ENCODE results near the gene REX1BD. TPM values are rescaled to one million over a fixed set of nuclear protein-coding genes. Genes with fewer than 3 reads are reported as not detected.

The REX1BD gene
- total and polyA plus RNA-seq, 2 donors (not counting 3 experiments of a cell fraction or from before 2014, with no cell fraction given), result 64.4 to 90.9 TPM

GRCh38 chr19:18639706-18640243 is 51.2 kb downstream of the REX1BD start:
- no peaks in the 10 kb centered on the region for H3K9me1 ChIP-seq (replicated peaks; ENCODE audit: control insufficient read depth, extremely low read depth, insufficient read depth, low read length)
- FAIRE-seq, result no peak
- dilution Hi-C loops (cut with MboI; ENCODE audit: extremely low pct_ligation_motif_present, low sequenced_read_pairs), result no loop called here

More at GRCh38 chr19:18639706-18640243, 51.2 kb downstream of the REX1BD start:
- H3K27me3 ChIP-seq (ENCODE audit: control insufficient read depth in 2 of 2, insufficient read depth in 2 of 2, low read length in 2 of 2), result no peaks in the 10 kb centered on the region
- H3K4me3 ChIP-seq (replicated peaks in 1 of 3; ENCODE audit: insufficient read depth in 1 of 3, low read depth in 1 of 3, low read length in 3 of 3), result no peak overlapping the region
- H3K79me2 ChIP-seq (ENCODE audit: control insufficient read depth, insufficient read depth, low read length), result no peaks in the 10 kb centered on the region
- H2AFZ ChIP-seq (ENCODE audit: low read depth, low read length), result no peak overlapping the region
- ChIA-PET CTCF (interaction anchor here (1.2 to 1.6 kb wide), 2 partner anchors 9 to 14 kb away, joined by 3 to 4 read pairs; no protein-coding TSS in a partner anchor), POLR2A (no interaction called here)
- H3K4me1 ChIP-seq (ENCODE audit: control insufficient read depth, extremely low read depth, insufficient read depth, low read length), result peaks cover 4% of the 10 kb centered on the region
- H3K4me2 ChIP-seq (ENCODE audit: insufficient read depth, low read length), result no peak overlapping the region
- no peak for TF ChIP-seq FOS (IDR thresholded peaks at IDR 0.05; ENCODE audit: borderline replicate concordance, insufficient read depth, low read length)
- no peak for TF ChIP-seq GATA2 (IDR thresholded peaks at IDR 0.05; ENCODE audit: insufficient read depth, insufficient read length, low read depth, low read length)
- TF ChIP-seq MYC (IDR thresholded peaks at IDR 0.05; ENCODE audit: low read depth, low read length), result no peak
- no peak for TF ChIP-seq MAX (IDR thresholded peaks at IDR 0.05; ENCODE audit: insufficient read depth, insufficient read length)
- no peak for TF ChIP-seq CTCF (IDR thresholded peaks at IDR 0.05; ENCODE audit: extremely low read depth in 1 of 2, insufficient read depth in 1 of 2, low read depth in 1 of 2, low read length in 2 of 2)
- TF ChIP-seq EZH2 (IDR thresholded peaks at IDR 0.05; ENCODE audit: borderline replicate concordance, low read depth, low read length, severe bottlenecking), result no peak
- no peak for TF ChIP-seq POLR2AphosphoS5 (IDR thresholded peaks at IDR 0.05; ENCODE audit: insufficient read depth, low read depth, low read length)
- TF ChIP-seq POLR2A (IDR thresholded peaks at IDR 0.05; ENCODE audit: low read depth, low read length), result no peak
- no peak for TF ChIP-seq JUN (IDR thresholded peaks at IDR 0.05; ENCODE audit: borderline replicate concordance, insufficient read depth, insufficient read length, low read depth)
- no peaks in the 10 kb centered on the region for H4K20me1 ChIP-seq (replicated peaks; ENCODE audit: control insufficient read depth, extremely low read depth, insufficient read depth, low read length)
- no TSS peak for BruUV-seq (replicated peaks)
- no peaks in the 10 kb centered on the region for H3K9me3 ChIP-seq (replicated peaks; ENCODE audit: control insufficient read depth, insufficient read depth, low read length)
- H3K27ac ChIP-seq (ENCODE audit: insufficient read depth, low read depth, low read length), result no peak overlapping the region
- H3K9ac ChIP-seq (replicated peaks; ENCODE audit: extremely low read depth, insufficient read depth, low read length), result no peak overlapping the region
- intact Hi-C loops (cut with micrococcal nuclease), result no loop called here
- no peak for DNase-seq (ENCODE audit: low read depth, low spot score)
- H3K36me3 ChIP-seq (ENCODE audit: control insufficient read depth in 2 of 2, extremely low read depth in 1 of 2, insufficient read depth in 2 of 2, low read length in 2 of 2), result no peaks in the 10 kb centered on the region

Small RNA genes lying within 50 kb of the gene (small RNA-seq; reads per million reads assigned to genes)
- not detected for gene RN7SL155P (ENCODE audit: insufficient read depth, insufficient read length, low read depth, low replicate concordance)

Other genes starting within 250 kb of the REX1BD start
- 27.2 and 30.5 TPM in 2 replicates for gene PGPEP1, start 248.2 kb upstream of the REX1BD start, total RNA-seq
- gene PGPEP1, start 248.2 kb upstream of the REX1BD start, polyA plus RNA-seq, result 9.9 and 13.2 TPM in 2 replicates
- gene GDF15, start 202.6 kb upstream of the REX1BD start, total RNA-seq, result 140 and 165 TPM in 2 replicates
- gene GDF15, start 202.6 kb upstream of the REX1BD start, polyA plus RNA-seq, result 206 and 343 TPM in 2 replicates
- not detected in 2 replicates for gene LRRC25, start 191.2 kb upstream of the REX1BD start, total RNA-seq
- not detected in 2 replicates for gene LRRC25, start 191.2 kb upstream of the REX1BD start, polyA plus RNA-seq
- gene SSBP4, start 169.4 kb upstream of the REX1BD start, total RNA-seq, result 140 and 151 TPM in 2 replicates
- 89.6 and 116 TPM in 2 replicates for gene SSBP4, start 169.4 kb upstream of the REX1BD start, polyA plus RNA-seq
- gene ISYNA1, start 150.7 kb upstream of the REX1BD start, total RNA-seq, result 70.2 and 74.1 TPM in 2 replicates
- gene ISYNA1, start 150.7 kb upstream of the REX1BD start, polyA plus RNA-seq, result 69.0 and 85.0 TPM in 2 replicates
- gene ELL, start 66.7 kb upstream of the REX1BD start, total RNA-seq, result 15.5 and 18.2 TPM in 2 replicates
- gene ELL, start 66.7 kb upstream of the REX1BD start, polyA plus RNA-seq, result 9.9 and 13.4 TPM in 2 replicates
- 150 and 164 TPM in 2 replicates for gene FKBP8, start 45.2 kb upstream of the REX1BD start, total RNA-seq
- 173 and 204 TPM in 2 replicates for gene FKBP8, start 45.2 kb upstream of the REX1BD start, polyA plus RNA-seq
- 127 and 134 TPM in 2 replicates for gene KXD1, start 30.9 kb upstream of the REX1BD start, total RNA-seq
- gene KXD1, start 30.9 kb upstream of the REX1BD start, polyA plus RNA-seq, result 186 and 236 TPM in 2 replicates
- 1,218 and 1,221 TPM in 2 replicates for gene UBA52, start 16.9 kb upstream of the REX1BD start, total RNA-seq
- 3,506 and 3,571 TPM in 2 replicates for gene UBA52, start 16.9 kb upstream of the REX1BD start, polyA plus RNA-seq
- not detected in 2 replicates for gene CRLF1, start 18.0 kb downstream of the REX1BD start, total RNA-seq
- 0.18 and 0.37 TPM in 2 replicates for gene CRLF1, start 18.0 kb downstream of the REX1BD start, polyA plus RNA-seq
- 0.25 and 0.97 TPM in 2 replicates for gene TMEM59L, start 24.1 kb downstream of the REX1BD start, total RNA-seq
- gene TMEM59L, start 24.1 kb downstream of the REX1BD start, polyA plus RNA-seq, result 0.43 and 0.60 TPM in 2 replicates
- gene KLHL26, start 48.2 kb downstream of the REX1BD start, total RNA-seq, result 6.2 and 6.7 TPM in 2 replicates
- 2.4 and 2.8 TPM in 2 replicates for gene KLHL26, start 48.2 kb downstream of the REX1BD start, polyA plus RNA-seq
- 10.3 and 11.4 TPM in 2 replicates for gene CRTC1, start 94.9 kb downstream of the REX1BD start, total RNA-seq
- 4.2 and 5.8 TPM in 2 replicates for gene CRTC1, start 94.9 kb downstream of the REX1BD start, polyA plus RNA-seq
- not detected in 2 replicates for gene COMP, start 202.5 kb downstream of the REX1BD start, total RNA-seq
- not detected in 2 replicates for gene COMP, start 202.5 kb downstream of the REX1BD start, polyA plus RNA-seq
- gene UPF1, start 243.2 kb downstream of the REX1BD start, total RNA-seq, result 68.2 and 69.1 TPM in 2 replicates
- gene UPF1, start 243.2 kb downstream of the REX1BD start, polyA plus RNA-seq, result 50.2 and 65.9 TPM in 2 replicates